SH-SY5Y (cell line): ENCODE results near the gene FREM2.

Experiments used
- GATA2 ChIP-seq: IDR thresholded peaks from 2 replicates; pipeline ENCODE4 v1.6.1; 2011; ENCODE audit warnings: mild to moderate bottlenecking, low read depth, low read length
- GATA3 ChIP-seq: IDR thresholded peaks from 2 replicates; pipeline ENCODE4 v1.6.1; 2011; ENCODE audit warnings: low read depth, mild to moderate bottlenecking, low read length, moderate library complexity

DNA sequence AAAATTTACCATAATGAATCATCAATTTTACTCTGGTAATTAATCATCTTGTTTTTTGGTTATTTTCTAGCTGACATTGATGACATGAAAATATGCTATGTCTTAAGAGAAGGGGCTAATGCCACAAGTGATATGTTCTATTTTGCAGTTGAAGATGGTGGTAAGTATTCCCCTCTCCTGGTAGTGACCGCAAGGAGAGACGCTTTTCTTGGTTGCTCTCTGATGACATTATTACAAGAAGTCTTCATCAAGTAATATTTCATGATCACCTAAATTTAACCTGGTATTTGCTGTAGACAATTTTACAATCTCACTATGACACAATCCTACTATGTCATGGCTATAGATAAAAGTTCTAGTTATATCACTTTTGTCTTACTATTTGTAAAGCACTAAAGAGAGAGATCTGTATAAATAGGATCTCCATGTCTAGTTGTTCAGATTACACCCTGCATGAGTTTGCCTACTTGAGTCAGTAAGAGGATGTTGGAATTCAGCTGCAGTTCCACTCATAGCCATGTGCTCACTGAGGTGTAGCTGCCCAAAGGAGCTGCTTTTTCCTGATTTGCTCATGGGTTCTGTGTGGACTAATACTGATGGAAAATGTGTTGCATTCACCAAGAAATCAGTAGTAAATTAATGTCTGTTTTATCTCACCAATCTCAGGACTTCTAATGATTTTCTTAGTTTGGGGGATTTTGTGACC lies 10.9 kb downstream of the FREM2 start:
- TF ChIP-seq GATA2 (no peak), GATA3 (no peak)
